Muscle of arm (tissue), 14 donors: ENCODE results near the gene TREX2. TPM values are rescaled to one million over a fixed set of nuclear protein-coding genes. Genes with fewer than 3 reads are reported as not detected.

Source experiments
- DNase-seq: peaks from one replicate; pipeline ENCODE4 v3.0.0-alpha.2; 2013
- long read RNA-seq, 11 donors: transcript quantifications; one replicate each; lab custom pipeline, GENCODE V29; 2026
- polyA plus RNA-seq, 12 donors: library from polyadenylated mRNA; unstranded; fragments of 120-200 nt; gene quantifications; one replicate each; pipeline ENCODE4 v1.2.1, GENCODE V29; 2013; ENCODE audit not compliant: insufficient read length in 12 of 12

Gene TREX2, protein sequence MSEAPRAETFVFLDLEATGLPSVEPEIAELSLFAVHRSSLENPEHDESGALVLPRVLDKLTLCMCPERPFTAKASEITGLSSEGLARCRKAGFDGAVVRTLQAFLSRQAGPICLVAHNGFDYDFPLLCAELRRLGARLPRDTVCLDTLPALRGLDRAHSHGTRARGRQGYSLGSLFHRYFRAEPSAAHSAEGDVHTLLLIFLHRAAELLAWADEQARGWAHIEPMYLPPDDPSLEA
- 1 to 10 TPM in 1 of 12 donors, under 1 TPM in 9, not detected in 2; 0.23 to 1.3 (median 0.40) TPM for polyA plus RNA-seq
- long read RNA-seq, donor 1, partial matches to known transcripts: 7 of 7 reads
- long read RNA-seq, donor 1, other reads (novel, unspliced or antisense): 0 of 7 reads
- long read RNA-seq, donor 2: 0 reads
- long read RNA-seq, donor 3: 0 reads
- long read RNA-seq, donor 4: 0 reads
- long read RNA-seq, donor 5: 0 reads
- long read RNA-seq, donor 6: 0 reads
- long read RNA-seq, donor 7, partial matches to known transcripts: 6 of 6 reads
- long read RNA-seq, donor 7, other reads (novel, unspliced or antisense): 0 of 6 reads
- long read RNA-seq, donor 8: 0 reads
- long read RNA-seq, donor 9: 0 reads
- long read RNA-seq, donor 10: 0 reads
- long read RNA-seq, donor 11, partial matches to known transcripts: 8 of 8 reads
- long read RNA-seq, donor 11, other reads (novel, unspliced or antisense): 0 of 8 reads

DNA sequence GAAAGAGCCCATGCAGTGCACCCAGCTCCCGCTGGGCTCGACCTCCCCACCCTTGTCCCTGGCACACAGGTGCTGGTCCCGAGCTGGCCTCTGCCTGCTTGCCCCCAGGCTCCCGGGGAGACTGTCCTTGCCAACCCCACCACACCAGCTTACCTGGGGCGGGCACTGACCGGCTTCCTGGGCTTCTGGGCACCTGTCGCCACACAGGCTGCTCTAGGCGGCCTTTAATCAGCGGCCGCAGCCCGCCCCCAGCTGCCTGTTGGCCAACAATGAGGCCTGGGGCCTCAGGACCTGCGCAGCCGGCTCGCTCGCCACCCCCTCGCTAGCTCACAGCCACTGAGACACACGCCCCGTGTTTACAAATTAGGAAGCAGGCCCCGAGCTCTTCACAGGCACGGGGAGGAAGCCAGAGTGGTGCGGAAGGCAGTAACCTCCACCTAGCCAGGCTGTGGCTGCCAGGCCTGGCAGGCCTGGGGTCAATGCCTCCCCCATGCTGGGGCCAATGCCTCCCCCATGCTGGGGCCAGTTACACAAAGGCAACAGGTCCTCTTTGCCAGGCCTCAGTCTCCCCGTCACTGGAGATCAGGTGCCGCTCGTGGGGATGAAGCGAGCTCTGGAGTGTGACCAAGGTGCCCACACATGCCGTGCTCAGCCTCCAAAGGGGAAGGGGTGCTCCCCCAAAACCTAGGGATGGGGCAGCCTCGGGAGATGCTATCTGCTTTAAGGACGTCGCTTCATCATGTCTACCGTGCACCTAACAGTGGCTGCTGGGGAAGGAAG lies at the start of gene TREX2:
TSS of gene TREX2 (minus strand) at position 201 of the 780 bp plus-strand sequence. CDS start 626 bp downstream, outside the sequence.
- no peak for DNase-seq

DNA sequence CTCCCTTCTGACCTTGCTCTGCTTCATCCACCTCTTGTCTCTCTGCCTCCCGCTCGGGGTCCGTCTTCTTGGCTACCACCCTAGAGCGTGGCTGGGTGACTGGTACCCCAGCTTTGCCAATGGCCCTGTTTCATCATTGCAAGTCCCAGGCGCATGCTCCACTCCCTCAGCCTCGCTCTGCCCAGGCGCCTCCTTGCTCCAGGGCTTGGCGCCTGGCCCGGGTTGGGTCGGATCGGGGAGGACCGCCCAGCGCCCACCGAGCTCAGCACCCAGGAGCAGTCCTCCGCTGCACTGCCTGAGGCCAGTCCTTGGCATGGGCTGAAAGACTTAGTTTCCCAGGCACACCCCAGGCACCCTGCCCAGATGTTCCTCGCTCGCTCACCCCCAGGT lies 49.5 kb upstream of the TREX2 start:
- no peak for DNase-seq

DNA sequence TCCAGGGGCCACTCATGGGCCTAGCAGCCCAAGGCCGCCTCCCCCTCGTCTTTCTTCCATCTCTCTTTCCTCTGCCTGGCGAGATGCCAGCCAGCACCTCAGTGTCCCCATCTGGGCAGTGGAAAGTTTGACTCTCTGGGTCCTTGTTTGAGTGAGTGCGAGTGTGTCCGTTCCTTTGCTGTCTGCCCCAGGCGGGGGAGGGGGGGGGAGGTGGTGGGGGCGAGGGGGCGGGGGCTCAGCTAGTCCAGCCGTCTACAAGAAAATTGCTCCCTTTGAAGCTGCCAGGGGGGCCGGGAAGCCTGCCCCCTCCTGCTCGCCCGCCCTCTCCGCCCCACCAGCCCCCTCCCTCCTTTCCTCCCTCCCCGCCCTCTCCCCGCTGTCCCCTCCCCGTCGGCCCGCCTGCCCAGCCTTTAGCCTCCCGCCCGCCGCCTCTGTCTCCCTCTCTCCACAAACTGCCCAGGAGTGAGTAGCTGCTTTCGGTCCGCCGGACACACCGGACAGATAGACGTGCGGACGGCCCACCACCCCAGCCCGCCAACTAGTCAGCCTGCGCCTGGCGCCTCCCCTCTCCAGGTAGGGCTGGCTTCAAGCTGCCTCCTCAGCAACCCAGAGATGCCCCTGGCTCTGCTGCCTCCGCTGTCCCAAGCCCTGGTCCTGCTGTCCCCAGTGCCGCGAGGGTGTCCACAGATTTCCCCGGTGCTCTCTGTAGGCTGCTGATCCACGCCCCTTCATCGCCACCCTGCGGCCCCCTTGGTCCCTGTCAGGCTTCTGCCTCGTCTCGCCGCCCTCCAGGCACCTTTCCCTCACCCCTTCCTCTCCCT lies 48.9 kb upstream of the TREX2 start, which contains the start of gene BGN:
TSS of gene BGN (plus strand) at position 440 of the 821 bp plus-strand sequence. CDS start 9,652 bp downstream, outside the sequence.
- no peak for DNase-seq

DNA sequence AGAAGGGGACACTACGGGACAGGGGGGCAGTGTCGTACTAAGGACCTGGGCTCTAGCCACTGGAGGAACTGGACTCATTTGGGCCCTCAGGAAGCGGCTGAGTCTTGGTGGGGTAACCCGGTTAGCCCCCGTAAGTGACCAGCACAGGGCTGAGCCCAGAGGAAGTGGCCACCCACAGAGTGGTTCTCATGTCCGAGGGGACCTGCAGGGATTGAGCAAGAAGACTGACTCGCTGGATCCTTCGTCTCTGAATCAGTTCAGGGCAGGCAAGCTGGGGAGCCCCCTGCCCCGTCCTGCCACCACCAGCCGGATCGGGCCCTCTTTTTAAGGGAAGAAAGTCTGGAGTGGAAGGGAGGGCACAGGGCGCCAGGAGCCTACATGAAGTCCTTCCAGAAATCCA lies 48.2 kb upstream of the TREX2 start:
- DNase-seq: no peak

DNA sequence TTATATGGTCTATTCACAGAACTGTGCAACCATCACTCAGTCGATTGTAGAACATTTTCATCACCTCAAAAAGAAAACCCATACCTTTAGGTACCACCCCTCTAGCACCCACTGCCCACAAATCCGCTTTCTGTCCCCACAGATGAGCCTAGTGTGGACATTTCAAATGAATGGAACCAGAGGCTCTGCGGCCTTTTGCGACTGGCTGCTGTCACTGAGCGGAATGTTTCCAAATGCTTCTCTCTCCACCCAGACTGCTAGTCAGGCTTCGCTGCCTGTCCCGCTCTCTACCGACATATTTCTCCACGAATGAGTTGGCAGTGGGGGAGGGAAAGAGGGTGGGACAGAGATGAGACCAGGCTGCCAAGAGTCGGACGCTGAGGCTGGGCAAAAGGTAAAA lies 47.2 kb upstream of the TREX2 start:
- DNase-seq: no peak

DNA sequence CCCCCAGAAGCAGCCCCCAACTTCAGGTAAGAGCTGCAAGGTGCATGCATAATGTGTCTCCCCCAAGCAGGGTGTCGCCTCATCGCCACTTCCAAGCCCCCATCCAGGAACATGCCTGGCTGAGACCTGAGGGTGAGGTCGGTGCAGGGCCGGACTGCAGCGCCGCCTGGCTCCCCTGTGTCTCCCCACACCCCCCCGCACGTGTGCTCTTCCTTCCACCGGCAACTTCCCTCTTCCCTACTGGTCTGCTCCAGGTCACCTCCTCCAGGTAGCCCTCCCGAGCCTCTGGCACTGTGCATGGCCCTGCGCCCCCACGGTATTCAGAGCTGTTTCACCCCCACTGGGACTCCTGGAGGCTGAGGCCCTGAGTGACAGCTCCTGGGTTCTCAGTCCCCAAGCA lies 46.7 kb upstream of the TREX2 start:
- DNase-seq: no peak

DNA sequence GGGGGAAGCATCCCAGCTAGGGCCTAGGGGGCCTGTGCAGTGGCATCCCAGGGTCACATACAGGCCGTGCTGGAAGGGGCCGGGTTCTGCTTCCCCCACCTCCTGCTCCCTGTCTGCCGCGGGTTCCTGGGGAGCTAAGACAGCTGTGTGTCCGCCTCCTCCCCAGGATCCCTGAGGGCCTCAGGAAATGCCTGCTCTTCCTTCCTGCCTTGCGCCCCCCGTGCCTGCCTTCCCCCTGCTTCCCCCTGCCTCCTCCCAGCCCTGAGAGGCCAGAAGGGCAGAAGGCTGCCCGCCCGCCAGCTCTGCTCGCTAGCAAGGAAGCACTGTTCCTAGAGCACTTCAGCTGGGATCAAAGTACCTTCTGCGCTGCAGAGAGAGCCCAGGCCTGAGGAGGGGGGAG lies 46.1 kb upstream of the TREX2 start:
- no peak for DNase-seq

DNA sequence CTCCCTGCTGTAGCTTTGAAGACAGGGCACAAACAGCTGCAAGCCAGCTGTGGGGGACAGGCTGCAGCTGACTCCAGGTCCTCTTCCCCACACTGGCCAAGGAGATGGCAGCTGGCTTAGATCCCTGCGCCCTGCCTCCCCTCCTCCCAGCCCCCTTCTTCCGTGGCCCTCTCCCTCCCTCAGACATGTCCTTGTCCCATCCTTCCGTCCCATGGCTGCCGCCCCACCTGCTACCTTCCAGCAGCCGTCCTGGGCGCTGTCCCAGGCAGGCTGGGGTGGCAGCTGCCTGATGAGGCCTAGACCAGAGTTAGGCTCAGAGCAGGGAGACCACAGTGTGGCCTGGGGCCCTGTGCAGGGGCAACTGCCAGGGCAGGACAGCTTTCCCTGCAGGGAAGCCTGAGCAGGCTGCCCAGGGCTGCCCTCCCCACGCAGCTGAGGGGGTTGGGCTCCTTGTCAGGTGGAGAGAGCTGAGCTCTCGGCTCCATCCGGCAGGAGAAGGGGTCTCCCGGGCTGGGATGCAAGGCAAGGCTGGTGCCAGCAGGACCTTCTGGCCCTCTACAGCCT lies 45.6 kb upstream of the TREX2 start:
- DNase-seq: no peak

DNA sequence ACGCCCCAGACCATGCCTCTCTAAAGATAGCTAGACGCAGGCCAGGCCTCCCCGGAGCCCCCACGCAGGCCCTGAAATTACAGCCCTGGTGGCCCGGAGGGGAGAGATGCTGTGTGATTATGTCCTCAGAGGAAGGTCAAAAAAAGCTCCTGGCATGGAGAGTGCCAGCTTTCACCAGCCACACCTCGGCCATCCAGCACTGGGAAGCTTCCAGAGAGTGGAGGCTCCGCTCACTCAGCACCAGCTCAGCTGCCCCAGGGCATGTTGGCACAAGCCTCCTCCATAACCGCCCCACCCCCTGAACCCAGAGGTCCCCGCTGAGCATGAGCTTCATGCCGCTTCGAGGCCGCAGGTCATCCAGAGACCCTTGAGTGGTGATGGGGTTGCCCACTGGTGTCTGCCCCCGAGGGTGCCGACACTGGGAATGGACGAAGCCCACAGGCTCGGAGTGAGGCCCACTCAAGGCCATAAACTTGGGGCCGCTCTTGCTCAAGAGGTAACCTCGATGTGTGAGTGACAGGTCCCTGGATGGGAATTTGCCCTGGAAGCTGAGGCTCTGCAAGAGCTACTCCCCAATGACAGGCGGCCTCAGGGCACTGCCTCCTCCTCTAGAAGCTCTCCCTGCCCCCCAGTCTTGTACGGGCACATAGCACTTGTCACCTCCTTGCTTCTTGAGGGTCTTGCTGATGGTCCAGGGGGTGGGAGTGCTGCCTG lies 44.5 kb upstream of the TREX2 start:
- DNase-seq: no peak

DNA sequence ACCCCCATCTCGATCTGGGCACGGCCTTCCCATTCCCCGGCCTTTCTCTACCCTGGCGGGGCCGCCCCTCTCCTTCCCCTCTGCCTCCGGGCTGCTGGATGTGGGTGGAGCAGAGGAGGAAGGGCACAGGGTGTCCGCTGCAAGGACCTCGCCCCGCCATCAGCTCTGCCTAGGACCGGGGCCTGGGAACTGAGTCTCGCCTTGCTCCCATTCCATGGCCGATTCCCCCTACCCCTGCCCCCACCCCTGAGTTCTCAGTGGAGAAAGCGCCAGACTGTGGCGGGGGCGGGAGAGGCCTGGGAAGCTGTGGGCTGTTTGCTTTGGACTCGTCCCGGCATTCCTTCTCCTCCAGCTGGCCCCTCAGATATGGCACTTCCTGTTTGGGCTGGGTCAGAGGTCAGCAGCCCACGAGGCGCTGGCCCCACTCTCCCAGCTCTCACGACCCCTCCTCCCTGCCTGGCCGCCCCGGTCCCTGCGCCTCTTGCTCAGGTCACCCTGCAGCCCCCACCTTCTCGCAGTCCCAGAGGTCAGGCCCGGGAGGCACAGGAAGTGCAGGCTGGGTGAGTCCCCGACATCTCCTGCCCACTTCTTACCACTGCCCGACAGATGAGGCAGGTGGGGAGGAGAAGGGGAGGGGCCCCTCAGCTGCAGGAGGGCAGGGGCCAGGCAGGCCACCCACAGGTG lies 42.5 kb upstream of the TREX2 start:
- no peak for DNase-seq

DNA sequence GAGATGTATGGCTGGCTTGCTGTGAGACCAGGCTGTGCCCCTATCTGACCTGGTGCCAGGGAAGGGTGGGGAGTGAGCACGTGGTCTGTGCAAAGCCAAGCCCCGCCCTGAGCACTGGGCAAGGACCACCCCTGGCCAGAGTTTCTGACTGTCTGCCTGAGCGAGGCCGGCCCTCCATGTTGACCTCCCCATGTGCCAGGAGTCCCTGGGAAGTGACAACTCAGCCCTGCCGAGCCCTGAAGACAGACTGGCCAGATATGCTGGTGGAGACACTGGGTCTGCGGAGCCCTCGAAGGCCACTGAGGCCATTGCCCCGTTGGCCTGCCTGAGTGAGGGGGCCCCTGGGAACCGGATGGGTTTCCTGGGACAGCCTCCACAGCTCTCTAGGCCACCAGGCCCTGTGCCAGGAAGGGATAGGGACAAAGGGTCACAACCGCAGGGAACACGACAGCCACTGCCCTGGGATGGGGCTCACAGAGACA lies 41.8 kb upstream of the TREX2 start:
- no peak for DNase-seq

DNA sequence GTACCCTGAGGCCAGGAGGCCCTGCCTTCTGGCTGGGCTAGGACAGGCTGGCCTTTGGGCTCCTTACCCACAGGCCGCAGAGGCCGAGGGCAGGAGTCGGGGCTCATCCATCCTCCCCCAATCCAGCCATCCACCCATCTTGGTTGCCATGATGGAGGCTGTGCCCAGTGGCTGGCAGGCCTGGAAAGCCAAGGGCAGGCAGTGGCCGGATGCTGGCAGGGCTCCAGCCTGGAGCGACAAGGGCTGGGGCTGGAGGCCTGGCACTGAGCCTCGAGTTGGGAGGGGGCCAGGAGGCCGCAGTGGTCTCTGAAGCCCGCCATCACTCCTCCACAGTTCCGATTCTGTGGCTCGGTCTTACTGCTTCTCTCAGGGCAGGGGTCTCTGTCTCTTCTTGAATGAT lies 40.3 kb upstream of the TREX2 start:
- no peak for DNase-seq

DNA sequence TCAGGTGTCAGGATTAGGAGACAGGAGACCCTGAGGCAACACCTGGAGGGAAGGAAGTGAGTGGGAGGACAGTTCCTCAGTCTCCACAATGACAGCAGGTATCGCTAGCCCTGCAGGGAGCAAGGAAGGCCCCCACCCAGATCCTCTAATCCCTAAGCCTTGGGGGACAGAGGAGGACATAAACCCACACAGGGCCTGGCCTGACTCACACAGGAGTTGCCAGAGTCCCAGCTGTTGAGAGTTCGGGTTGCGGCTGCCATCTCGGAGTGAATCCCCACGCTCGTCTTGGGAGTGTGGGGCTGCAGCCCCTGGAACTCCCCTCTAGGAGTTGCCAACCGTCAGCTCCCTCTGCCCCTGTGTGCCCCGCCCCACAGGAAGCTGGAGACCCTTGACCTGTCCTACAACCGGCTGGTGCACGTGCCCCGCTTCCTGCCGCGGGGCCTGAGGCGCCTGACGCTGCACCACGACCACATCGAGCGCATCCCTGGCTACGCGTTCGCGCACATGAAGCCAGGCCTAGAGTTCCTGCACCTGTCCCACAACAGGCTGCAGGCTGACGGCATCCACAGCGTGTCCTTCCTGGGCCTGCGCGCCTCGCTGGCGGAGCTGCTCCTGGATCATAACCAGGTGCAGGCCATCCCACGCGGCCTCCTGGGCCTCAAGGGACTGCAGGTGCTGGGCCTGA lies 39.7 kb upstream of the TREX2 start:
- no peak for DNase-seq

DNA sequence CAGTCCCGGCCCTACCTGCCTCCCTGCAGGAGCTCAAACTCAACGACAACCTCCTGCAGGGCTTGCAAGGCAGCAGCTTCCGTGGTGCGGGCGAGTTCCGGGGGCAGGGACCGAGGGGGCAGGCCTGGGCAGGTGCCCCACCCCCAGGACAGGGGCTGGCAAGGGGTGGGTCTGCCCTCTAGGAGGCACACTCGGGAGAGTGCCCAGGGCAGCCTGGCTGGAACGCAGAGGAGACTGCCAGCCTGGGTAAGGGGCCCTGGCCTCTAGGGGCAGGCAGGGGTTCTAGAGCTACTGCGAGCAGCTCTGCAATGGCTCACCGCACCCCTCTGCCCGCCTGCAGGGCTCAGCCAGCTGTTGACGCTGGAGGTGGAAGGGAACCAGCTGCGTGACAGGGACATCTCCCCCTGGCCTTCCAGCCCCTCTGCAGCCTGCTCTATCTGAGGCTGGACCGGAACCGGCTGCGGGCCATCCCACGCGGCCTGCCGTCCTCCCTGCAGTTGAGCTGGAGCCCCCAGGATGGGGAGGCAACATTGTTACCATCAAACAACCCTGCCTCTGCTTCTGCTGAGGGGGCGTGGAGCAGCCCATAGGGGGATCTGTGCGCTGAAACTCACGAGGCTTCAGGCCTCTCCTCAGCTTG lies 36.6 kb upstream of the TREX2 start:
- DNase-seq: no peak

DNA sequence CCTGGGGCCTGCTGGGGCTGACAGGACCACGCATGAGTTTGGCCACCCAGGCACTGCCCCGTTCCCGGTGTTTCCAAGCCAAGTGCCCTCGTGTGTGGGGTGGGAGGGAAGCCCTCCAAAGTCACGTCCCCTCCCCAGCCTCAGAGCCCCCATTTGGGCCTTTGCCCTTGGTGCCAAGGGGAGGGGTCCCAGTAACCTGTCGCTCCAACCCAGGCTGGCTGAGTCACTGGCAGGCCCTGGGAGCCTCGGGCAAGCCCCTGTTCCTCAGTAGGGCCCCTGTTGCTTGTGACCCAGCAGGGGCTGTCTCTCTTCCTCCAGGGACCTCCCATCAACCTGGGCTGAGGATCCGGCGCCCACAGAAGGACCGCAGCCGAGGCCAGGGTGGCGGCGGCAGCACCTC lies 35.2 kb upstream of the TREX2 start:
- no peak for DNase-seq

DNA sequence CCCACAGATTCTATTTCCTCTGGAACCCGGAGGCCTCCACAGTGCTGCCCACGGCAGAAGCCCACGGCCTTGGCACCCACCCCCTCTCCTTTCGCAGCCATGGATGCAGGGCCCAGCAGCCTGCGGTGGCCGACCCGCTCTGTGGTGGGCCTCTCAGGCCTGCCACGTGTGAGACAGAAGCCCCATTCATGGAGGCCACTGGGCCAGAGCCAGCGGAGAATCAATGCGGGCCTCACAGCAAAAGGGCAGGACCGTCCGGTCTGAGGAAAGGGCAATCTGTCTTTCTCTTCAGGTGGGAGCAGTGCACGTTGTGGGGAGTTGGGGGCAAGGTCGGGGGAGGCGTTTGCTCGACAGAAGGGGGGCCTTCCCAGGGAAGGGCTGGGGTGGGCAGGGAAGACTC lies 32.9 kb upstream of the TREX2 start:
- no peak for DNase-seq

DNA sequence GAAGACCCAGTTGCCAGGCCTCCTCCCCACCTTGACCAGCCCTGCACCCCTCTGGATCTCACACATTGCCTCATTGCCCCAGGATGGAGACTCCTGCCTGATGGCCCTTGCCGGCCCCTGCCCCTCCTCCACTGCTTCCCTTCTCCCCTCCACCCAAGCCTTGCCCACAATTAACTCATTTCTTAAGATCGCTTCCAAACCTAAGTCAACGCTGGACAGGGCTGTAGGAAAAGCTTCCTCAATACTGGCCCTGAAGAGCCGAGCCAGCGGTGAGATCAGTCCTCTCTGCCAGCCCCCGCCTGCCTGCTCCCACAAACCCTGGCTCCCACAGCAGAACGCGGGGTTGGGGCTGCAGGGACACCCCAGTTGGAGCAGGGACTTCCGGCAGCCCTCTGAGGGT lies 32.0 kb upstream of the TREX2 start:
- peak; percentile 53 for DNase-seq

DNA sequence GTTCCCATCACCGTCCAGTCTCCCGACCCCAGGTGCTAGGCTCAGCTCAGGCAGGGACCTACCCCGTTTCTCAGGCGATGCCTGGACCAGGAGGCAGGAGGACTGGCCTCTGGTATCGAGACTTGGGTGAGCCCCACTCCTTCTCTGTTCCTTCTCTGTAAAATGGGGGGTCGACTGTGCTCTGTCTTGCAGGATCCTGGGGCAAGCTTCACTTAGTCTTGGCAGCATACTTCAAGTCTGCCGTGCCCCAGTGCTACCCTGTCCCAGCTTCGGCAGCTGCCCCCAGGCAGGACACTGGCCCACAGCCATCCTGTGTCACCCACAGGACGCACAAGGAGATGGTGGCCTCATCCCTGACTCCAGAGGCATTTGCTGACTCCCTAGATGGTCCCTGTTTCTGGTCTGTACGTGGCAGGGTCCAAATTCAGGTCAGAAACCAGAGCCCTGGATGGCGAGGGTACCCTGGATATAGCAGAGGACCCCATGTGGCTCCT lies 31.6 kb upstream of the TREX2 start:
- DNase-seq: no peak
